Caco-2 (cell line): ENCODE measurements around the gene ZGLP1. TPM values are rescaled to one million over a fixed set of nuclear protein-coding genes. Genes with fewer than 3 reads are reported as not detected.
A peak's percentile ranks its signal among the peaks of the same experiment; 100 is the strongest.

ENCODE experiments used
- BruUV-seq: library from RNA; stranded (reverse); fragments of 400-500 nt; replicated peaks from 2 replicates; lab custom pipeline; 2021; lab: Mats Ljungman, UMichigan
- CTCF ChIA-PET: fragments of 300-600 bp; sonication (Branson Sonifier 250); formaldehyde crosslinking; loops from one replicate; lab custom pipeline; 2022; ENCODE audit warnings: antibody characterized with exemption; lab: Charles Lee
- POLR2A ChIA-PET: fragments of 300-600 bp; sonication (Branson Sonifier 250); formaldehyde crosslinking; loops from one replicate; lab custom pipeline; 2022; ENCODE audit warnings: antibody characterized with exemption; lab: Charles Lee
- DNase-seq, 2 experiments: peaks; one replicate each; pipeline versions ENCODE4 v3.0.0 to v3.0.0-alpha.2; 2020 to 2022
- H3K27me3 ChIP-seq: replicated peaks from 2 replicates; pipeline ENCODE4 v1.6.0; 2011; ENCODE audit warnings: low read length; ENCODE audit not compliant: control insufficient read depth, insufficient read depth
- H3K36me3 ChIP-seq: 2 replicates; pipeline ENCODE4 v1.5.1; 2011; ENCODE audit warnings: low read length; ENCODE audit not compliant: control insufficient read depth, insufficient read depth
- H3K4me1 ChIP-seq: fragments of 250-450 bp; sonication (Bioruptor Pico); 2 replicates; pipeline ENCODE4 v1.5.1; 2020; ENCODE audit warnings: mild to moderate bottlenecking
- H3K4me3 ChIP-seq: 2 replicates; pipeline ENCODE4 v1.5.1; 2011; ENCODE audit warnings: low read depth, mild to moderate bottlenecking, control low read depth, low read length
- H3K9me3 ChIP-seq: fragments of 250-450 bp; sonication (Bioruptor Pico); 2 replicates; pipeline ENCODE4 v1.5.1; 2020; ENCODE audit warnings: mild to moderate bottlenecking, moderate library complexity
- H3K27ac Mint-ChIP-seq: one replicate; pipeline ENCODE4 v1.8.0; 2022; ENCODE audit warnings: mixed read lengths; ENCODE audit not compliant: unreplicated experiment
- H3K27me3 Mint-ChIP-seq: one replicate; pipeline ENCODE4 v1.8.0; 2022; ENCODE audit warnings: mixed read lengths; ENCODE audit not compliant: insufficient read depth, unreplicated experiment
- H3K36me3 Mint-ChIP-seq: one replicate; pipeline ENCODE4 v1.8.0; 2022; ENCODE audit warnings: mild to moderate bottlenecking, mixed read lengths; ENCODE audit not compliant: insufficient read depth, unreplicated experiment
- H3K4me1 Mint-ChIP-seq: one replicate; pipeline ENCODE4 v1.8.0; 2022; ENCODE audit warnings: low read depth, mixed read lengths; ENCODE audit not compliant: unreplicated experiment
- H3K4me3 Mint-ChIP-seq: one replicate; pipeline ENCODE4 v1.8.0; 2022; ENCODE audit warnings: mild to moderate bottlenecking, moderate library complexity, mixed read lengths; ENCODE audit not compliant: unreplicated experiment
- H3K9me3 Mint-ChIP-seq: one replicate; pipeline ENCODE4 v1.8.0; 2022; ENCODE audit warnings: mixed read lengths; ENCODE audit not compliant: unreplicated experiment
- intact Hi-C: fragments of 100-400 bp; cut with micrococcal nuclease; formaldehyde crosslinking; loops from one replicate; pipeline ENCODE4 v1.10.0; 2022; ENCODE audit not compliant: unreplicated experiment
- total RNA-seq: library from RNA; stranded (reverse); gene quantifications from 2 replicates; pipeline ENCODE4 v1.2.3, GENCODE V29; 2022
- TF ChIP-seq, protein P1 (sequence below), 2 experiments: fragments of 200-600 bp in 1 of 2; IDR thresholded peaks; 1 replicate in 1 of 2; 2 replicates in 1 of 2; pipeline versions ENCODE4 v1.5.1 to v1.8.0; 2011 to 2022; ENCODE audit warnings: antibody characterized with exemption in 1 of 2, control low read depth in 1 of 2, inconsistent platforms in 1 of 2, low read depth in 1 of 2, low read length in 1 of 2, mild to moderate bottlenecking in 1 of 2, moderate library complexity in 1 of 2; ENCODE audit not compliant: insufficient read depth in 1 of 2, severe bottlenecking in 1 of 2, unreplicated experiment in 1 of 2

The ZGLP1 gene
- total RNA-seq, 1 experiment from 2014 or later, result 2.5 TPM

DNA sequence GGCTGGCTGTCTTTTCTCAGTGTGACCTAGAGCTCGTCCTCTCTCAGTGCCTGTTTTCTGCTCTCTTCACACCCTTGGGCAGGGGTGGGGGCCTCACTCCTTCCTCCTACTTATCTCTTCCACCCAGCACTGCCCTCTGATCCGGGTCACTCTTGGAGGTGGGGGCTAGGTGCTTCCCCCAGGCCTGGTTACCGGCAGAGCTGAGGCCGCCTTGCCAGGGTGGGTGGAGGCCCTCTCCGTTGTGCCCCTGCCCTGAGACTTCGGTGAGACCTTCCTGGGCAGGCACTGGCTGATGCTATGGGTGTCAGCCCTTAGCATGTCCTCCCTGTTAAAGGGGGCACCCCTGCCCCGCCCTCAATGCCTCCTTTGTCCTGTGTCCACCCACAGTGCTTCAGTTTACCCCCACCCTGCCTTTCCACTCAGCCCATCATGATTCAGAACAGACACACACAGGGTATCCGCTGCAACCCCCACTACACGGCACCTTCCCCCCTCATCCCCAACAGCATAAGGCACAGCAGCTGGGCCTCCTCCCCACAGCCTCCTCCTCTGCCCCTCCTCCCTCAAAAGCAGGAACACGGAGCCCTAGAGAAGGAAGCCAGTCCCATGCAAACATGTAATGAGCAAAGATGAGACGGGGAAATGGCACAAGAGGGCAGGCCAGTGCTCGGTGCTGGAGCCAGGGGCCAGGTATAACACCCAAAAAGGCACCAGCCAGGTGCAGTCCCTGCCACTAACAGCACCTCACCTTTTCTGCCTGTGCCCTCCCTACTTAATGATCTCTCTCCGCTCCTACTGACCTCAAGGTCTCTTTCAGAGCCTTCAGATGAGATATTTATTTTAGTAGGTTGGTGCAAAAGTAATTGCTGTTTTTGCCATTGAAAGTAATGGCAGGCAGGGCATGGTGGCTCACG lies 9.8 kb downstream of the ZGLP1 start:
- ChIA-PET CTCF (interaction anchor here (0.6 kb wide), 2 partner anchors 23 to 85 kb away, joined by 3 to 4 read pairs; no protein-coding TSS in a partner anchor), POLR2A (no interaction called here)
- no peaks in the 10 kb centered on the region for H3K36me3 ChIP-seq
- H3K4me3 ChIP-seq, result no peak overlapping the region
- no TSS peak for BruUV-seq
- H3K4me3 Mint-ChIP-seq, result no peak overlapping the region
- no peaks in the 10 kb centered on the region for H3K36me3 Mint-ChIP-seq
- no peaks in the 10 kb centered on the region; the same call in 1 of the 2 replicates for H3K4me1 ChIP-seq
- H3K27ac Mint-ChIP-seq, result no peak overlapping the region
- no peak for DNase-seq
- peaks cover 4% of the 10 kb centered on the region for H3K4me1 Mint-ChIP-seq
- H3K27me3 ChIP-seq, result no peaks in the 10 kb centered on the region
- no peaks in the 10 kb centered on the region for H3K27me3 Mint-ChIP-seq
- H3K9me3 ChIP-seq, result no peaks in the 10 kb centered on the region
- intact Hi-C loops, result no loop called here
- H3K9me3 Mint-ChIP-seq, result no peaks in the 10 kb centered on the region
- TF ChIP-seq, protein P1, sequence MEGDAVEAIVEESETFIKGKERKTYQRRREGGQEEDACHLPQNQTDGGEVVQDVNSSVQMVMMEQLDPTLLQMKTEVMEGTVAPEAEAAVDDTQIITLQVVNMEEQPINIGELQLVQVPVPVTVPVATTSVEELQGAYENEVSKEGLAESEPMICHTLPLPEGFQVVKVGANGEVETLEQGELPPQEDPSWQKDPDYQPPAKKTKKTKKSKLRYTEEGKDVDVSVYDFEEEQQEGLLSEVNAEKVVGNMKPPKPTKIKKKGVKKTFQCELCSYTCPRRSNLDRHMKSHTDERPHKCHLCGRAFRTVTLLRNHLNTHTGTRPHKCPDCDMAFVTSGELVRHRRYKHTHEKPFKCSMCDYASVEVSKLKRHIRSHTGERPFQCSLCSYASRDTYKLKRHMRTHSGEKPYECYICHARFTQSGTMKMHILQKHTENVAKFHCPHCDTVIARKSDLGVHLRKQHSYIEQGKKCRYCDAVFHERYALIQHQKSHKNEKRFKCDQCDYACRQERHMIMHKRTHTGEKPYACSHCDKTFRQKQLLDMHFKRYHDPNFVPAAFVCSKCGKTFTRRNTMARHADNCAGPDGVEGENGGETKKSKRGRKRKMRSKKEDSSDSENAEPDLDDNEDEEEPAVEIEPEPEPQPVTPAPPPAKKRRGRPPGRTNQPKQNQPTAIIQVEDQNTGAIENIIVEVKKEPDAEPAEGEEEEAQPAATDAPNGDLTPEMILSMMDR (IDR thresholded peaks at IDR 0.05; ENCODE audit: insufficient read depth in 1 of 2, low read depth in 1 of 2, low read length in 1 of 2, severe bottlenecking in 1 of 2, unreplicated experiment in 1 of 2), result no peak

DNA sequence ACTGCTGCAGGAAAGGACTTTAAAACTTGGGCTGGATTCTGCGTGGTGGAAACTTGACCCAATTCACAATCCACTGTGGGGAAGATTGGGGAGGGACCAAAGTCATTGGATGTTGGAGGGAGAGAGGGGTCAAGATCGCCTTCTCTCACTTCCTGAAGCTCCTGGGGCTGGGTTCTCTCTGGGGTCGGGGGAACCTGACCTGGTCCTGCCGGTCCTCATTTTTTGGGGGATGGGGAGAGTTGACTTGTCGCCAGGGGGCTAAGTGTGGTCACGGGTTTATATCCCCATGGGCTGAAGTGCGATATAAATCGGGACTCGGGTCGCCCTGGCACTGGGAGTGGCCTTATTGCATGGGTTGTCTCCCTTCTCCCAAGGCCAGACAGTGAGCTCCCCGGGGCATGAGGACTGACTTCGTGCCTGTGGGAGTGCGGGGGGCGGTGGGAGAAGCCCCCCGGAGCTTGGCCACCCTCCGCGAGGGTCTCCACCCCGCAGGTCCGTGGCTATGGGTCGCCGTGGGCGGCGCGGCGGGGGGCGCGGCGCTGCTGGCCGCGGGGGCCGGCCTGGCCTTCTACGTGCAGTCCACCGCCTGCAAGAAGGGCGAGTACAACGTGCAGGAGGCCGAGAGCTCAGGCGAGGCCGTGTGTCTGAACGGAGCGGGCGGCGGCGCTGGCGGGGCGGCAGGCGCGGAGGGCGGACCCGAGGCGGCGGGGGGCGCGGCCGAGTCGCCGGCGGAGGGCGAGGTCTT lies 13.6 kb downstream of the ZGLP1 start:
- no peaks in the 10 kb centered on the region for H3K9me3 Mint-ChIP-seq
- Histone ChIP-seq H3K36me3 (no peaks in the 10 kb centered on the region; the same call in 1 of the 2 replicates), H3K4me3 (peak overlapping the region; percentile 15), H3K4me1 (no peaks in the 10 kb centered on the region; the same call in 1 of the 2 replicates), H3K9me3 (no peaks in the 10 kb centered on the region), H3K27me3 (no peaks in the 10 kb centered on the region)
- intact Hi-C loops, result no loop called here
- no peak overlapping the region for H3K27ac Mint-ChIP-seq
- no TSS peak for BruUV-seq
- CTCF ChIA-PET, result interaction anchor here (0.5 to 1.0 kb wide), 2 partner anchors 93 to 109 kb away, joined by 4 to 5 read pairs; no protein-coding TSS in a partner anchor
- H3K27me3 Mint-ChIP-seq, result no peaks in the 10 kb centered on the region
- peaks cover 4% of the 10 kb centered on the region for H3K4me1 Mint-ChIP-seq
- POLR2A ChIA-PET, result no interaction called here
- DNase-seq, result peak in 1 of 2 experiments; percentile 60
- peak overlapping the region; percentile 54 for H3K4me3 Mint-ChIP-seq
- H3K36me3 Mint-ChIP-seq, result peaks cover 7% of the 10 kb centered on the region
- TF ChIP-seq, protein P1 (IDR thresholded peaks at IDR 0.05; ENCODE audit: insufficient read depth in 1 of 2, low read depth in 1 of 2, low read length in 1 of 2, severe bottlenecking in 1 of 2, unreplicated experiment in 1 of 2), result no peak

DNA sequence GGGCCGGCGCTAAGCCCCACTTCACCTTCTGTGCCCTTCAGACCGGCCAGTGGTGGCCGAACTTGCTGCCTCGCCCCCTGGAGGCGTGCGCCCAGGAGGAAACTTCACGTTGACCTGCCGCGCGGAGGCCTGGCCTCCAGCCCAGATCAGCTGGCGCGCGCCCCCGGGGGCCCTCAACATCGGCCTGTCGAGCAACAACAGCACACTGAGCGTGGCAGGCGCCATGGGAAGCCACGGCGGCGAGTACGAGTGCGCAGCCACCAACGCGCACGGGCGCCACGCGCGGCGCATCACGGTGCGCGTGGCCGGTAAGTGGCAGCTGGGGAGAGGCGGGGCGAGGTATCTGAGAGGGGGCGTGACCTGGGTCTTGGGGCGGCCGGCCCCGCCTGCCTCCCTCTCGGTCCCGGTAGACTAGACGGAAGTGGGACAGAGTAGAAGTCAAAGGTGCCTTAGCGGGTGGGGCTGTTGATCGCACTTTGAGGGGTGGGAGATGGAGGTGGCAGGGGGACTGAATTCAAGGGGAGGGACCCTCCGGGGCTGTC lies 14.2 kb downstream of the ZGLP1 start:
- H3K4me1 Mint-ChIP-seq, result peaks cover 9% of the 10 kb centered on the region
- no peak for DNase-seq
- peaks cover 4% of the 10 kb centered on the region for H3K27me3 Mint-ChIP-seq
- CTCF ChIA-PET, result no interaction called here
- no peak overlapping the region for H3K4me3 ChIP-seq
- peak overlapping the region; percentile 52 for H3K4me3 Mint-ChIP-seq
- TF ChIP-seq, protein P1 (IDR thresholded peaks at IDR 0.05; ENCODE audit: insufficient read depth in 1 of 2, low read depth in 1 of 2, low read length in 1 of 2, severe bottlenecking in 1 of 2, unreplicated experiment in 1 of 2), result no peak
- POLR2A ChIA-PET, result no interaction called here
- H3K27me3 ChIP-seq, result no peaks in the 10 kb centered on the region
- H3K36me3 ChIP-seq, result no peaks in the 10 kb centered on the region; the same call in 1 of the 2 replicates
- peaks cover 4% of the 10 kb centered on the region for H3K4me1 ChIP-seq
- BruUV-seq, result no TSS peak
- H3K9me3 Mint-ChIP-seq, result no peaks in the 10 kb centered on the region
- no peaks in the 10 kb centered on the region for H3K9me3 ChIP-seq
- intact Hi-C loops, result no loop called here
- H3K36me3 Mint-ChIP-seq, result peaks cover 7% of the 10 kb centered on the region
- H3K27ac Mint-ChIP-seq, result no peak overlapping the region
